Mammary epithelial cell (primary cell): ENCODE measurements around the gene CSMD2.
"Not testable (repeated sequence)": the region's sequence is repeated elsewhere in the genome, so short reads cannot be mapped to it uniquely, and the experiment has no call there.

ENCODE experiments used
- EZH2 ChIP-seq: IDR thresholded peaks from 2 replicates; pipeline ENCODE4 v1.6.1; 2012; ENCODE audit warnings: low read length, inconsistent platforms, borderline replicate concordance
- TF ChIP-seq, protein P1 (sequence below), 2 donors: IDR thresholded peaks in 1 of 2; conservative IDR thresholded peaks in 1 of 2; 2 replicates each; pipeline ENCODE4 v1.5.1; 2011 to 2012; ENCODE audit warnings: inconsistent platforms in 2 of 2, low read length in 2 of 2, mild to moderate bottlenecking in 2 of 2, control low read depth in 1 of 2, low read depth in 1 of 2; ENCODE audit not compliant: insufficient read depth in 1 of 2; ENCODE audit errors: extremely low read depth in 1 of 2

DNA sequence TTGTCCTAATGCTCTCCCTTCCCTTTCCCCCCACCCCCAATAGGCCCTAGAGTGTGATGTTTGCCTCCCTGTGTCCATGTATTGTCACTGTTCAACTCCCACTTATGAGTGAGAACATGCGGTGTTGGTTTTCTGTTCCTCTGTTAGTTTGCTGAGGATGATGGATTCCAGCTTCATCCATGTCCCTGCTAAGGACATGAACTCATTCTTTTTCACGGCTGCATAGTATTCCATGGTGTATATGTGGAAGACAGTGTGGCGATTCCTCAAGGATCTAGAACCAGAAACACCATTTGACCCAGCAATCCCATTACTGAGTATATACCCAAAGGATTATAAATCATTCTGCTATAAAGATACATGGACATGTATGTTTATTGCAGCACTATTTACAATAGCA, 148.7 kb downstream of the CSMD2 start:
- TF ChIP-seq EZH2 = not testable (repeated sequence)
- TF ChIP-seq, protein P1, sequence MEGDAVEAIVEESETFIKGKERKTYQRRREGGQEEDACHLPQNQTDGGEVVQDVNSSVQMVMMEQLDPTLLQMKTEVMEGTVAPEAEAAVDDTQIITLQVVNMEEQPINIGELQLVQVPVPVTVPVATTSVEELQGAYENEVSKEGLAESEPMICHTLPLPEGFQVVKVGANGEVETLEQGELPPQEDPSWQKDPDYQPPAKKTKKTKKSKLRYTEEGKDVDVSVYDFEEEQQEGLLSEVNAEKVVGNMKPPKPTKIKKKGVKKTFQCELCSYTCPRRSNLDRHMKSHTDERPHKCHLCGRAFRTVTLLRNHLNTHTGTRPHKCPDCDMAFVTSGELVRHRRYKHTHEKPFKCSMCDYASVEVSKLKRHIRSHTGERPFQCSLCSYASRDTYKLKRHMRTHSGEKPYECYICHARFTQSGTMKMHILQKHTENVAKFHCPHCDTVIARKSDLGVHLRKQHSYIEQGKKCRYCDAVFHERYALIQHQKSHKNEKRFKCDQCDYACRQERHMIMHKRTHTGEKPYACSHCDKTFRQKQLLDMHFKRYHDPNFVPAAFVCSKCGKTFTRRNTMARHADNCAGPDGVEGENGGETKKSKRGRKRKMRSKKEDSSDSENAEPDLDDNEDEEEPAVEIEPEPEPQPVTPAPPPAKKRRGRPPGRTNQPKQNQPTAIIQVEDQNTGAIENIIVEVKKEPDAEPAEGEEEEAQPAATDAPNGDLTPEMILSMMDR (conservative IDR thresholded peaks at IDR 0.05 in 1 of 2, IDR thresholded peaks at IDR 0.05 in 1 of 2; ENCODE audit: extremely low read depth in 1 of 2, insufficient read depth in 1 of 2, low read depth in 1 of 2, low read length in 2 of 2) = not testable (repeated sequence)
